ENCODE results near the gene BPTF.
"Not testable (repeated sequence)": the region's sequence is repeated elsewhere in the genome, so short reads cannot be mapped to it uniquely, and the experiment has no call there.

The BPTF gene

DNA sequence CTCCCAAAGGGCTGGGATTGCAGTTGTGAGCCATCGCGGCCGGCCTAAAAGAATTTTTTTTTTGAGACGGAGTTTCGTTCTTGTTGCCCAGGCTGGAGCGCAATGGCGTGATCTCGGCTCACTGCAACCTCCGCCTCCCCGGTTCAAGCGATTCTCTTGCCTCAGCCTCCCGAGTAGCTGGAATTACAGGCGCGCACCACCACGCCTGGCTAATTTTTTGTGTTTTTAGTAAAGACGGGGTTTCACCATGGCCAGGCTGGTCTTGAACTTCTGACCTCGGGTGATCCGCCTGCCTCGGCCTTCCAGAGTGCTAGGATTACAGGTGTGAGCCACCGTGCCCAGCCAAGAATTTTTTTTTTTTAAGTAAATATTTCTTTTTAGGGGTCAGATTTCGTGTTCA lies 193.2 kb downstream of the BPTF start:
- not testable (repeated sequence) for H3K9me3 Mint-ChIP-seq (ENCODE audit: low read depth); H3K4me3 Mint-ChIP-seq; H3K27me3 Mint-ChIP-seq; H3K27ac Mint-ChIP-seq; H3K36me3 Mint-ChIP-seq
- peaks cover 18% of the 10 kb centered on the region for H3K4me1 Mint-ChIP-seq (ENCODE audit: low read depth)

DNA sequence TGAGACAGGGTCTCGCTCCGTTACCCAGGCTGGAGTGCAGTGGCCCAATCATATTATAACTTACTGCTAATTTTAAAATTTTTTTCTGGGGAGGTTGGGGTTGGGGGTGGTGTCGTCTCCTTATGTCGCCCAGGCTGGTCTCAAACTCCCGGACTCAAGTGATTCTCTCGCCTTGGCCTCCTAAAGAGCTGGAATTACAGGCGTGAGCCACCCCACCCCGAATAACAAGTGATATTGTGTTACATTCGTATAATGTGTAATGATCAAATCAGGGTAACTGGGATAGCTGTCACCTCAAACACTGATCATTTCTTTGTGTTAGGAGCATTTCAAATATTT lies 194.0 kb downstream of the BPTF start:
- Mint-ChIP-seq H3K4me1 (ENCODE audit: low read depth) (peaks cover 18% of the 10 kb centered on the region), H3K27me3 (no peaks in the 10 kb centered on the region), H3K4me3 (peak overlapping the region; percentile 90), H3K36me3 (no peaks in the 10 kb centered on the region), H3K27ac (peak overlapping the region; percentile 95), H3K9me3 (ENCODE audit: low read depth) (no peaks in the 10 kb centered on the region)

DNA sequence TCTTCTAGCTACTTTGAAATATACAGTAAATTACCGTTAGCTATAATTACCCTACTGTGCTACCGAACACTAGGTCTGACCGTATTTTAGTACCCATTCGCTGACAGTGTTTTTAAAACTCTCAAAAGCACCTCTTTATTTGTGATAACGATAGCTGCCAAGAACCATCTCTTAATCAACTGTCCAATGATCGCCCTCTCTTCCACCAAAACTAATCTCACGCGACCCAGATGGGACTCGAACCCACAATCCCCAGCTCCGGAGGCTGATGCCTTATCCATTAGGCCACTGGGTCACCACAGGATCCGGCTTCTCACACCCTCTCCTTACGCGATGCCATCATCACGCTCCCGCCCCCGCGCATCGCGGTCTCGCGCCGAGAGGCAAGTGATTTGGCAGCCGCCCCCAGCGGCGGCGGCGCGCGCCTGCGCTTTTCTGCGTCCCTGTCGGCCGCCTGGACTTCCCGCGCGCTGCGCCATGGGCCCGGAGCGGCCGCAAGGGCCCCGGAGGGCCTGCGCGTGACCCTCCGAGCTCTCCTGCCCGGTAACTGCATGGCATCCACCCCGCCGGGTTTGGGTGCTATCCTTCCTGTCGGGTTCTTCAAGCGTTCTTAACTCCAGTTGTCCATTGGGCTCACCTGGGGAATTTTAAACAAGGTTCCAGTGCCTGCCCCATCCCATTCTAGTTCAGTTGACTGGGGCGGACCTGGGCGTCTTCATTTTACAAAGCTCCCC lies 194.5 kb downstream of the BPTF start:
- H3K9me3 Mint-ChIP-seq (ENCODE audit: low read depth) = no peaks in the 10 kb centered on the region
- peaks cover 18% of the 10 kb centered on the region for H3K4me1 Mint-ChIP-seq (ENCODE audit: low read depth)
- H3K27ac Mint-ChIP-seq = peak overlapping the region; percentile 95
- H3K27me3 Mint-ChIP-seq = no peaks in the 10 kb centered on the region
- H3K4me3 Mint-ChIP-seq = peak overlapping the region; percentile 90
- no peaks in the 10 kb centered on the region for H3K36me3 Mint-ChIP-seq

DNA sequence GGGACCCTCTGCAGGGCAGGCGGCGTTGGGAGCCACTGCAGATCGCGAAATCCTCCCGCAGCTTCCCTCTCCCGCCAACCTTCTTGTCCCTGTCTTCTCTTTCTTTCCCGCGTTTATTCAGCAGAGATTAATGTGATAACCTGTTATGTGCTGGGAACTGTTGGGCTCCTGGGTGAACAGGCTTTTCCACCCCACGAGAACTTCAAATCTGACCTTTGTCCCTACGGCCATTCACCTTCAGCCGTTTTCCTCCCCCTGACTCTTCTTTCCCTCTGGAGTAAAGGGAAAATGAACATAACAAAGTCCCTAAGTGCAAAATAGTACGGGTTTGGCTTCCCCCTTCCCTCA lies 195.1 kb downstream of the BPTF start:
- no peaks in the 10 kb centered on the region for H3K36me3 Mint-ChIP-seq
- peak overlapping the region; percentile 95 for H3K27ac Mint-ChIP-seq
- peak overlapping the region; percentile 90 for H3K4me3 Mint-ChIP-seq
- no peaks in the 10 kb centered on the region for H3K9me3 Mint-ChIP-seq (ENCODE audit: low read depth)
- peaks cover 18% of the 10 kb centered on the region for H3K4me1 Mint-ChIP-seq (ENCODE audit: low read depth)
- no peaks in the 10 kb centered on the region for H3K27me3 Mint-ChIP-seq

DNA sequence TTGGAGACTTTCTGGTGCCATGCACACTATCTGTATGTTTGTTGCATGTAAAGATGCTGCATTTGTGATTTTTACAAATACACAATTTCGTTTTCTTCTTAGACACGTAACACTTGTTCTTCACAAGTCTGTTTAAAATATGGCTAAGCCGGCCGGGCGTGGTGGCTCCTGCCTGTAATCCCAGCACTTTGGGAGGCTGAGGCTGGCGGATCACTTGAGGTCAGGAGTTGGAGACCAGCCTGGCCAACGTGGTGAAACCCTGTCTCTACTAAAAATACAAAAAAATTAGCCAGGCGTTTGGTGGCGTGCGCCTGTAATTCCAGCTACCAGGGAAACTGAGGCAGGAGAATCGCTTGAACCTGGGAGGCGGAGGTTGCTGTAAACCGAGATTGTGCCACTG lies 195.5 kb downstream of the BPTF start:
- Mint-ChIP-seq H3K27ac (peak overlapping the region; percentile 95), H3K4me1 (ENCODE audit: low read depth) (peaks cover 16% of the 10 kb centered on the region), H3K4me3 (peak overlapping the region; percentile 90)
- not testable (repeated sequence) for H3K36me3 Mint-ChIP-seq; H3K9me3 Mint-ChIP-seq (ENCODE audit: low read depth); H3K27me3 Mint-ChIP-seq

DNA sequence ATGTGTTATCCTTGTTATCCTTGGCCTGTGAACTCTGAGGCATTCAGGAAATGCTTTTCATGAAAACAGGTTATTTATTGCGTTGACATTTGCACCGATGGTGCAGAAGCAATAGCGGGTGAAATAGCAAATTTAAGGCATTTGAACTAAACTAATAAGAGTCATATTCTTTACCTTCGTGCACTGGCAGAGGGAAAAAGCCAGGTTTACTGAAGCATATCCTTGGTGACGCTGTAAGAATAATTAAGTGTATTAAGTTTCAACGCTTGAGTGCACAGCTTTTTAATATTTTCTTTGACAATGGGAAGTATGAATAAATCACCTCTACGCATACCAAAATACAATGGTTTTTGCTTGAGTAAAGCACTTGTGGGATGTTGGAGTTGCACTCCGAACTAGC lies 196.7 kb downstream of the BPTF start:
- Mint-ChIP-seq H3K27ac (no peak overlapping the region), H3K27me3 (no peaks in the 10 kb centered on the region), H3K4me3 (peak overlapping the region; percentile 51)

DNA sequence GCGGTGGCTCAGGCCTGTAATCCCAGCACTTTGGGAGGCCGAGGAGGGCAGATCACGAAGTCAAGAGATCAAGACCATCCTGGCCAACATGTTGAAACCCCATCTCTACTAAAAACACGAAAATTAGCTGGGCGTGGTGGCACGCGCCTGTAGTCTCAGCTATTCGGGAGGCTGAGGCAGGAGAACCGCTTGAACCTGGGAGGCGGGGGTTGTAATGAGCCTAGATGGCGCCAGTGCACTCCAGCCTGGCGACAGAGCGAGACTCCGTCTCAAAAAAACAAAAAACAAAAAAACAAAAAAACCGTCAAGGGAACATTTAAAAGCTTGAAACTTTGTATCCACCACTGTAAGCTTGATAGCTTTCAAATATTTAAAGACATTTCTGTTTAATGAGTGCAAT lies 197.2 kb downstream of the BPTF start:
- peaks cover 16% of the 10 kb centered on the region for H3K4me1 Mint-ChIP-seq (ENCODE audit: low read depth)
- not testable (repeated sequence) for H3K36me3 Mint-ChIP-seq; H3K9me3 Mint-ChIP-seq (ENCODE audit: low read depth); H3K4me3 Mint-ChIP-seq; H3K27me3 Mint-ChIP-seq; H3K27ac Mint-ChIP-seq

More for the DNA sequence above, 196.7 kb downstream of the BPTF start:
- no peaks in the 10 kb centered on the region for H3K36me3 Mint-ChIP-seq
- H3K4me1 Mint-ChIP-seq (ENCODE audit: low read depth) = peaks cover 16% of the 10 kb centered on the region
- no peaks in the 10 kb centered on the region for H3K9me3 Mint-ChIP-seq (ENCODE audit: low read depth)

DNA sequence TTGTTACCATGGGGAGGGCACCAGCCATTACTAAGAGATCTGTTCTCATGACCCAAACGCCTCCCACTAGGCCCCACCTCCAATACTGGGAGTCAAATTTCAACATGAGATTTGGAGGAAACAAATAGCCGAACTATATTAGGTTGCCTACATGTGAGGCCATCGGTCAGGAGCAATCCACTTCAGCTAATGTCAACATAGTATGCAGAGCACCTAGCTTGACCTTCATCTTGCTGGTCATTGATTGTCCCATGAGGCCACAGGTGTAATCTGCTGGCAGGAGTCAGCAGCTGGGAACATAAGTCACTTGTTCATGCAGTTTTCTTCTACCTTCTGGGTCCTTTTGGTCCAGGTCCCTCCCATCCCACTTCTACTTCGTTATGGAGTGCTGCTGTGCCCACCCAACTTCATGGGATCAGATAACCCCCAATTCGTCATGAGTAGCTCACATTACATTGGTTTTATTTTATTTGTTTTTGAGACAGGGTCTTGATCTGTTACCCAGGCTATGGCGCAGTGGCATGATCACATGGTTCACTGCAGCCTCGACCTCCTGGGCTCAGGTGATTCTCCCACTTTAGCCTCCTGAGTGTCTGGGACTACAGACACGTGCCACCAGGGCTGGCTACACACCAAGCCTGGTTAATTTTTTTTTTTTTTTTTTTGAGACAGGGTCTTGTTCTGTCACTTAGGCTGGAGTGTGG lies 204.4 kb downstream of the BPTF start:
- no peaks in the 10 kb centered on the region for H3K27me3 Mint-ChIP-seq
- no peak overlapping the region for H3K4me3 Mint-ChIP-seq
- no peak overlapping the region for H3K27ac Mint-ChIP-seq
- H3K36me3 Mint-ChIP-seq = no peaks in the 10 kb centered on the region
- H3K4me1 Mint-ChIP-seq (ENCODE audit: low read depth) = peaks cover 1% of the 10 kb centered on the region
- H3K9me3 Mint-ChIP-seq (ENCODE audit: low read depth) = no peaks in the 10 kb centered on the region

Data from activated naive CD8-positive, alpha-beta T cell (primary cell).